Lower leg skin (tissue), 3 donors: ENCODE results near the gene OSBPL5.

Experiments used
- POLR2A ChIP-seq, 2 donors: fragments of 450-650 bp; IDR thresholded peaks; one replicate each; pipeline ENCODE4 v1.6.1; 2016 to 2017; ENCODE audit warnings: antibody characterized with exemption in 2 of 2, mild to moderate bottlenecking in 1 of 2, moderate library complexity in 1 of 2
- TF ChIP-seq, protein P1 (sequence below), 3 donors: fragments of 450-650 bp; IDR thresholded peaks; one replicate each; pipeline ENCODE4 v1.5.1; 2016; ENCODE audit warnings: antibody characterized with exemption in 3 of 3, mild to moderate bottlenecking in 3 of 3, moderate library complexity in 2 of 3

GRCh38 chr11:3194016-3194816 lies 29.1 kb upstream of the OSBPL5 start:
- no peak for TF ChIP-seq POLR2A (IDR thresholded peaks at IDR 0.05)
- TF ChIP-seq, protein P1, sequence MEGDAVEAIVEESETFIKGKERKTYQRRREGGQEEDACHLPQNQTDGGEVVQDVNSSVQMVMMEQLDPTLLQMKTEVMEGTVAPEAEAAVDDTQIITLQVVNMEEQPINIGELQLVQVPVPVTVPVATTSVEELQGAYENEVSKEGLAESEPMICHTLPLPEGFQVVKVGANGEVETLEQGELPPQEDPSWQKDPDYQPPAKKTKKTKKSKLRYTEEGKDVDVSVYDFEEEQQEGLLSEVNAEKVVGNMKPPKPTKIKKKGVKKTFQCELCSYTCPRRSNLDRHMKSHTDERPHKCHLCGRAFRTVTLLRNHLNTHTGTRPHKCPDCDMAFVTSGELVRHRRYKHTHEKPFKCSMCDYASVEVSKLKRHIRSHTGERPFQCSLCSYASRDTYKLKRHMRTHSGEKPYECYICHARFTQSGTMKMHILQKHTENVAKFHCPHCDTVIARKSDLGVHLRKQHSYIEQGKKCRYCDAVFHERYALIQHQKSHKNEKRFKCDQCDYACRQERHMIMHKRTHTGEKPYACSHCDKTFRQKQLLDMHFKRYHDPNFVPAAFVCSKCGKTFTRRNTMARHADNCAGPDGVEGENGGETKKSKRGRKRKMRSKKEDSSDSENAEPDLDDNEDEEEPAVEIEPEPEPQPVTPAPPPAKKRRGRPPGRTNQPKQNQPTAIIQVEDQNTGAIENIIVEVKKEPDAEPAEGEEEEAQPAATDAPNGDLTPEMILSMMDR (IDR thresholded peaks at IDR 0.05) = no peak
